Astrocyte of the cerebellum (primary cell): ENCODE measurements around the gene TOM1L2.

Source experiments
- DNase-seq: peaks from one replicate; pipeline ENCODE4 v3.0.0-alpha.2; 2011; ENCODE audit warnings: low read depth
- H3K4me3 ChIP-seq: 2 replicates; pipeline ENCODE4 v1.5.1; 2011; ENCODE audit warnings: mild to moderate bottlenecking, low read depth, low read length, moderate library complexity
- in situ Hi-C: cut with HindIII; loops from 2 replicates; pipeline ENCODE4 v1.10.0; 2017; ENCODE audit warnings: low sequenced_read_pairs
- TF ChIP-seq, protein P1 (sequence below): IDR thresholded peaks from 2 replicates; pipeline ENCODE4 v1.5.1; 2012; ENCODE audit warnings: low read length, low read depth, moderate library complexity, mild to moderate bottlenecking; ENCODE audit errors: missing control alignments

TOM1L2 gene

DNA sequence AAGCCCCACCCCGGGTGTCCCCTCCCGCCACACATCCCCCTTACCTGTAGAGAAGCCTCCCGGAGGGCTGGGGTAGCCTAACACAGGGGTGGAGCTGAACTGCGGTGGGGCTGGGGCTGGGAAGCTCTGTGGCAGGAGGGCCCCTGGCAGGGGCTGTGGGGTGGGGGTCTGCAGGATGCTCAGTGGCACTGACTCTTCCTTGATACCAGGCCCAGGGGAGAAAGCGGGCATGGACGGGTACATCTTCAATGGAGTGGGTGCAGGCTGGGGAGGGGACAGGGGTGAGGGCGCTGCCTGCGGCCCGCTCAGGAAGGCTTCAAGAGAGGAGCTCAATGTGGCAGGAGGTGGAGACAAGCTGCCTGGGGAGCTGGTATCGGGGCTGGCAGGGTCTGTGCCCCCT is 152.2 kb downstream of the TOM1L2 start:
- in situ Hi-C loops = no loop called here
- TF ChIP-seq, protein P1, sequence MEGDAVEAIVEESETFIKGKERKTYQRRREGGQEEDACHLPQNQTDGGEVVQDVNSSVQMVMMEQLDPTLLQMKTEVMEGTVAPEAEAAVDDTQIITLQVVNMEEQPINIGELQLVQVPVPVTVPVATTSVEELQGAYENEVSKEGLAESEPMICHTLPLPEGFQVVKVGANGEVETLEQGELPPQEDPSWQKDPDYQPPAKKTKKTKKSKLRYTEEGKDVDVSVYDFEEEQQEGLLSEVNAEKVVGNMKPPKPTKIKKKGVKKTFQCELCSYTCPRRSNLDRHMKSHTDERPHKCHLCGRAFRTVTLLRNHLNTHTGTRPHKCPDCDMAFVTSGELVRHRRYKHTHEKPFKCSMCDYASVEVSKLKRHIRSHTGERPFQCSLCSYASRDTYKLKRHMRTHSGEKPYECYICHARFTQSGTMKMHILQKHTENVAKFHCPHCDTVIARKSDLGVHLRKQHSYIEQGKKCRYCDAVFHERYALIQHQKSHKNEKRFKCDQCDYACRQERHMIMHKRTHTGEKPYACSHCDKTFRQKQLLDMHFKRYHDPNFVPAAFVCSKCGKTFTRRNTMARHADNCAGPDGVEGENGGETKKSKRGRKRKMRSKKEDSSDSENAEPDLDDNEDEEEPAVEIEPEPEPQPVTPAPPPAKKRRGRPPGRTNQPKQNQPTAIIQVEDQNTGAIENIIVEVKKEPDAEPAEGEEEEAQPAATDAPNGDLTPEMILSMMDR = no peak
- DNase-seq = no peak
- peak overlapping the region; percentile 54 for H3K4me3 ChIP-seq

DNA sequence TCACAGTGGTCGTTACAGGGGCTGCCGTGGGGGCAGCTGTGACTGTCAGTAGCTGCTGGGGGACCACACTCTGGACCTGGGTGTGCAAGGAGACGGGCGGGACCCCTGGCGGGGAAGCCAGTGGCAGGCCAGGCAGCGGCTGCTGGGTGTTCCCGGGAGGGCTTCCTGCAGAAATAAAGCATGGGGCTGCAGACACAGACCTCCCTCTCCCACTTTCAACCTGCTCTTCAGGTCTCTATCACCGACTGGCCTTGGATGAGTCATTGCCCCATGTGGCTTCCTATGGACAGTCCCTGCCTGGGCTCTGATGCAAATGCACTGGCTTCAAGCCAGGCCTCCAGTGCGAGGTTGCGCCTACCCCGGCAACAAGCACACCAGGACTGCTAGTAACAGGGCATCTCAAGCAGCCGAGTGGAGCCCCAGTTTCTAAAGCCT is 152.6 kb downstream of the TOM1L2 start:
- H3K4me3 ChIP-seq = peak overlapping the region; percentile 54
- in situ Hi-C loops = no loop called here
- TF ChIP-seq, protein P1 = no peak
- DNase-seq = peak; percentile 86

DNA sequence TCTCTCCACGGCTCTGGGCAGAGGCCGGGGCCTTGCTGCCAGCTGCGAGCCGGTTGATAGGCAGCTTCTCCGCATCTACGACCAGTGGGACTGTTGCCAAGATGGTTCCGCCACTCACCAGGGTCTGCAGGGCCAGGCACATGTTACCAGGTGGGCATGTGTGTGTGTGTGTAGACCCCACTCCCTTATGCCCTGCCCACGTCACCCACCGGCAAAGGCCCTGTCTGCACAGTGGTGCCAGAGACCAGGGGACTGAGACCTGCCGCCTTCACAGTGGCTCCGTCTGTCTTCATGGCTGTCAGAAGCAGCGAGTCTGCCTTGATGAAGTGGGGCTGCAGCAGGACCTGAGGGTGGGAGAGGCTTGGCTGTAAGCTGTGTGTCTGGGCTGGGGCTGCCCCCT is 153.1 kb downstream of the TOM1L2 start:
- no peak for DNase-seq
- in situ Hi-C loops = no loop called here
- H3K4me3 ChIP-seq = no peak overlapping the region
- TF ChIP-seq, protein P1 = no peak

DNA sequence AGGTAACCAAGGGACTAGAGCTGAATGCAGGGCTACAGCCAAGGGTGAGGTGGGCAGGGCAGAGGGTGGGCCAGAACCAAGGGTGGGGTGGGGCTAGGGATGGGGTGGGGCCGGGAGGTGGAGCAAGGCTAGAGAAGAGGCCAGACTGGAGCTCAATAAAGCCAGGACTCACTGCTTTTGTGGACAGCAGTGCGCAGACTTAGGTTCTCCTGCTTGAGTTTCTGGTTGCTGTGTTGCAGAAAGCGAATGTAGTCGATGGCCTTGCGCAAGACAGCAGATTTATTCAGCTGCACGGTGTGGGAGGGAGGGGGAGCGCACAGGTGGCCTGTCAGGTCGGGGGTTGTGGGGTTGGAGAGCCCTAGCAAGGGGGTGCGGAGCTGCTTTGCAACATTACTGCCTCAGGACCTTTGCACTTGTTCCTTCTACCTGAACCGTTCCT is 154.1 kb downstream of the TOM1L2 start:
- in situ Hi-C loops = no loop called here

DNA sequence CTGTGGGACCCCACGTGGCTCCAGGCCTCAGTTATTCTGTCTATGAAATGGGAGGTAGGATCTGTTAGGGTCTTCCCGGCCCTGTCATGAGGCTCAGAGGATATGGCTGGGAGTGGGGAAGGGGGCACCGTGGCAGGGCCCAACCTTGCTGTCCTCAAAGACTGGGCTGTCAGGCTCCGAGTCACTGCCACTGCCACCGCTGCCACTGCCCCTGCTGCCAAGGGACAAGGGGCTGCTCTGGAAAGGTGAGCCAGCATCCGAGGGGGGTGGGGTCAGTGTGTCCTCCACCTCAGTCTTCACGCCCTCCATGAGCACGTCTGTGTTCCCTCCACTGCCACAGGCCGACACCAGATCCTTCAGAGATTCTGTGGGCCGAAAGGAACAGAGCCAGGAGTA is 154.7 kb downstream of the TOM1L2 start:
- H3K4me3 ChIP-seq = no peak overlapping the region
- TF ChIP-seq, protein P1 = no peak
- in situ Hi-C loops = no loop called here
- DNase-seq = no peak

More for the DNA sequence above, 154.1 kb downstream of the TOM1L2 start:
- no peak for DNase-seq
- no peak overlapping the region for H3K4me3 ChIP-seq
- TF ChIP-seq, protein P1 = no peak

DNA sequence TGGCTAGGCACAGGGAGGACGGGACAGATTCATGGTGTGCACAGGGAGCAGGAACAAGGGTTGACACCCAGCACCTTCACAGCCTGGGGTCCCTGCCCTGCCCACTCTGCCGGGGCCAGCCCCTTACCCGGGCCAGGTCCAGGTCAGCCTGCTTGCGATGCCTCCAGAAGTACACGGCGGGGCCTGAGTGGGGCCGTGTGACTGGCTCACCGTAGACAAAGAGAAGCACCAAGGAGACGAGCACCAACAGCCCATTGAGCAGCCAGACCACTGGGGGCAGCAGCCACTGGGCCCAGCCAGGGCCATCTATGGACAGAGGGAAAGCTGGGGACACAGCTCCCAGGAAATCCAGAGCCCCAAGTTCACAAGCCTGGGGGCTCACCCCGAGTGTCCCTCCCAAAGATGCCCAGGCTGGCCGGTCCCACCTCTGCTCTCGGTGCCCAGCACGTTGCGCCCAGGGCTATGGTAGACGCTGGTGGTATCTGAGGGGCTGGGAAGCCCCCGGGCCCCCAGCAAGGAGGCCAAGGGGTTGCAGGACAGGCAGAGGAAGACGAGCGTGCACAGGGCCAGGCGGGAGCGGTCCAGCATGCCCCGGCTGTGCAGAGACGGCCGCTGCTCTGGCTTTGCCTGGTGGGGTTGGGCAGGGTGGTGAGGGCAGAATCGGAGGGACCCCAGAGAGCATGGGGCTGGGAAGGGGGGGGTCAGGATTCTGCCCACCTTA is 155.2 kb downstream of the TOM1L2 start:
- TF ChIP-seq, protein P1 = no peak

More for the DNA sequence above, 155.2 kb downstream of the TOM1L2 start:
- no peak for DNase-seq
- no peak overlapping the region for H3K4me3 ChIP-seq
- in situ Hi-C loops = no loop called here
